Tibial nerve (tissue), 4 donors: Measurements from ENCODE around the gene UBE2G1. TPM values are rescaled to one million over a fixed set of nuclear protein-coding genes. Genes with fewer than 3 reads are reported as not detected.
A peak's percentile ranks its signal among the peaks of the same experiment; 100 is the strongest.

ENCODE experiments used
- DNase-seq, 2 donors: peaks; one replicate each; pipeline ENCODE4 v3.0.0-alpha.2; 2019; ENCODE audit warnings: low spot score in 2 of 2
- H3K27ac ChIP-seq, 4 donors: fragments of 200-600 bp; sonication (generic) in 3 of 4; one replicate each; pipeline ENCODE4 v1.5.1; 2017 to 2019; ENCODE audit warnings: mild to moderate bottlenecking in 1 of 4
- H3K27me3 ChIP-seq, 2 donors: fragments of 200-600 bp; sonication (generic) in 1 of 2; one replicate each; pipeline versions ENCODE4 v1.5.1 to v1.6.0; 2017 to 2019
- H3K36me3 ChIP-seq, 3 donors: fragments of 200-600 bp; sonication (generic); one replicate each; pipeline ENCODE4 v1.5.1; 2018 to 2019
- H3K4me1 ChIP-seq, 4 donors: fragments of 200-600 bp; sonication (generic) in 3 of 4; one replicate each; pipeline ENCODE4 v1.5.1; 2017 to 2019
- H3K4me3 ChIP-seq, 4 donors: fragments of 200-600 bp; sonication (generic) in 3 of 4; one replicate each; pipeline ENCODE4 v1.5.1; 2017 to 2019; ENCODE audit warnings: mild to moderate bottlenecking in 1 of 4, moderate library complexity in 1 of 4
- H3K9me3 ChIP-seq, 4 donors: fragments of 200-600 bp; sonication (generic) in 3 of 4; one replicate each; pipeline ENCODE4 v1.5.1; 2017 to 2019
- CTCF ChIP-seq, 5 experiments: fragments of 200-600 bp in 3 of 5; fragments of 450-650 bp in 2 of 5; sonication (generic) in 3 of 5; IDR thresholded peaks; one replicate each; pipeline ENCODE4 v1.5.1; 2016 to 2019; ENCODE audit warnings: antibody characterized with exemption in 5 of 5, mild to moderate bottlenecking in 3 of 5, moderate library complexity in 2 of 5
- EP300 ChIP-seq, 2 donors: sonication (generic); formaldehyde crosslinking; IDR thresholded peaks; one replicate each; pipeline ENCODE4 v1.6.1; 2017; ENCODE audit warnings: antibody characterized with exemption in 2 of 2, mild to moderate bottlenecking in 1 of 2
- POLR2A ChIP-seq, 2 donors: fragments of 450-650 bp; IDR thresholded peaks; one replicate each; pipeline ENCODE4 v1.6.1; 2017; ENCODE audit warnings: antibody characterized with exemption in 2 of 2, mild to moderate bottlenecking in 2 of 2, moderate library complexity in 2 of 2
- WGBS, 2 donors: methylation state at CpG; one replicate each; pipeline ENCODE4 v1.1.5; 2018; 5-methylcytosine and 5-hydroxymethylcytosine counted together
- small RNA-seq: library from RNA; depleted of rRNA; stranded (forward); fragments of <200 nt; gene quantifications from one replicate; pipeline ENCODE3, GENCODE V24; 2016
- total RNA-seq, 4 donors: library from RNA; depleted of rRNA; stranded (reverse); fragments of >200 nt; gene quantifications; one replicate each; pipeline ENCODE4 v1.1.0, GENCODE V29; 2016

UBE2G1 gene
- total RNA-seq, 4 donors from 2014 or later, result 30.4 to 50.7 (median 38.3) TPM

- DNase-seq, result no peak
These were observed 144.4 kb downstream of the UBE2G1 start for GRCh38 chr17:4221899-4222659.

GRCh38 chr17:4221163-4221562 lies 145.3 kb downstream of the UBE2G1 start:
- H3K4me3 ChIP-seq, result no peak overlapping the region
- peaks cover 0 to 32% (median 0%) of the 10 kb centered on the region in 3 donors for H3K36me3 ChIP-seq
- DNase-seq, result no peak
- peak overlapping the region in 1 of 4 donors; percentile 73 for H3K27ac ChIP-seq
- TF ChIP-seq CTCF (IDR thresholded peaks at IDR 0.05), result no peak
- TF ChIP-seq POLR2A (IDR thresholded peaks at IDR 0.05), result no peak
- TF ChIP-seq EP300 (IDR thresholded peaks at IDR 0.05), result no peak
- WGBS, 2 donors, result 68 to 70% methylated on average over 4 of the region's 4 CpGs
- H3K4me1 ChIP-seq, result peaks cover 0 to 15% (median 0%) of the 10 kb centered on the region in 4 donors
- no peaks in the 10 kb centered on the region for H3K27me3 ChIP-seq
- H3K9me3 ChIP-seq, result no peaks in the 10 kb centered on the region

More at GRCh38 chr17:4221899-4222659, 144.4 kb downstream of the UBE2G1 start:
- Histone ChIP-seq H3K27me3 (no peaks in the 10 kb centered on the region), H3K36me3 (peaks cover 0 to 23% (median 0%) of the 10 kb centered on the region in 3 donors), H3K4me1 (peaks cover 0 to 15% (median 0%) of the 10 kb centered on the region in 4 donors), H3K4me3 (no peak overlapping the region), H3K27ac (no peak overlapping the region), H3K9me3 (no peaks in the 10 kb centered on the region)
- WGBS, 2 donors, result 88 to 90% methylated on average over 36 to 47 of the region's 47 CpGs
- no peak for TF ChIP-seq POLR2A (IDR thresholded peaks at IDR 0.05)
- TF ChIP-seq EP300 (IDR thresholded peaks at IDR 0.05), result no peak
- TF ChIP-seq CTCF (IDR thresholded peaks at IDR 0.05), result no peak

- DNase-seq, result no peak
- WGBS, 2 donors, result 48 to 56% methylated on average over 7 of the region's 7 CpGs
- peak overlapping the region in 2 of 4 donors; percentile 66 to 73 for H3K27ac ChIP-seq
These were observed 145.8 kb downstream of the UBE2G1 start for GRCh38 chr17:4220655-4221054.

More at GRCh38 chr17:4220655-4221054, 145.8 kb downstream of the UBE2G1 start:
- Histone ChIP-seq H3K27me3 (no peaks in the 10 kb centered on the region), H3K36me3 (peaks cover 0 to 36% (median 0%) of the 10 kb centered on the region in 3 donors), H3K9me3 (no peaks in the 10 kb centered on the region), H3K4me1 (peaks cover 0 to 16% (median 0%) of the 10 kb centered on the region in 4 donors), H3K4me3 (no peak overlapping the region)
- no peak for TF ChIP-seq CTCF (IDR thresholded peaks at IDR 0.05)
- no peak for TF ChIP-seq POLR2A (IDR thresholded peaks at IDR 0.05)
- TF ChIP-seq EP300 (IDR thresholded peaks at IDR 0.05), result peak in 1 of 2 donors; percentile 50

Small RNA genes lying within 50 kb of the gene (small RNA-seq; reads per million reads assigned to genes)
- not detected for gene RN7SL774P

Other genes starting within 250 kb of the UBE2G1 start
- 10 to 100 TPM; 67.1 to 93.9 (median 73.6) TPM for gene ZZEF1, start 223.6 kb downstream of the UBE2G1 start, total RNA-seq
- 10 to 100 TPM; 30.6 to 69.5 (median 59.5) TPM for gene CYB5D2, start 223.5 kb downstream of the UBE2G1 start, total RNA-seq
- gene ANKFY1, start 102.7 kb downstream of the UBE2G1 start, total RNA-seq, result 10 to 100 TPM; 43.3 to 49.8 (median 46.7) TPM
- gene SPNS3, start 67.3 kb upstream of the UBE2G1 start, total RNA-seq, result under 1 TPM in 1 of 4 donors, not detected in 3; 0.44 TPM
- gene SPNS2, start 132.2 kb upstream of the UBE2G1 start, total RNA-seq, result 10 to 100 TPM in 3 of 4 donors, 1 to 10 TPM in 1; 5.4 to 49.8 (median 23.4) TPM
- 100 to 1,000 TPM in 1 of 4 donors, 10 to 100 TPM in 3; 53.8 to 119 (median 54.4) TPM for gene MYBBP1A, start 188.7 kb upstream of the UBE2G1 start, total RNA-seq
- not detected for gene GGT6, start 193.9 kb upstream of the UBE2G1 start, total RNA-seq
- gene SMTNL2, start 217.9 kb upstream of the UBE2G1 start, total RNA-seq, result 1 to 10 TPM; 1.5 to 8.2 (median 4.4) TPM